Type B pancreatic cell (in vitro differentiated cells): Measurements from ENCODE around the gene FAM13A. TPM values are rescaled to one million over a fixed set of nuclear protein-coding genes. Genes with fewer than 3 reads are reported as not detected.

ENCODE experiments used
- DNase-seq: peaks from one replicate; pipeline ENCODE4 v3.0.0; 2021; ENCODE audit warnings: mixed read lengths; ENCODE audit not compliant: unreplicated experiment; ENCODE audit errors: extremely low spot score
- H3K27ac Mint-ChIP-seq: 2 replicates; pipeline ENCODE4 v1.8.0; 2021; ENCODE audit warnings: mild to moderate bottlenecking, mixed read lengths
- H3K27me3 Mint-ChIP-seq: 2 replicates; pipeline ENCODE4 v1.8.0; 2021; ENCODE audit warnings: mixed read lengths
- H3K36me3 Mint-ChIP-seq: 2 replicates; pipeline ENCODE4 v1.8.0; 2021; ENCODE audit warnings: mixed read lengths
- H3K4me1 Mint-ChIP-seq: one replicate; pipeline ENCODE4 v1.8.0; 2021; ENCODE audit warnings: mixed read lengths; ENCODE audit not compliant: unreplicated experiment
- H3K4me3 Mint-ChIP-seq: 2 replicates; pipeline ENCODE4 v1.8.0; 2021; ENCODE audit warnings: mild to moderate bottlenecking, mixed read lengths
- H3K9me3 Mint-ChIP-seq: 2 replicates; pipeline ENCODE4 v1.8.0; 2021; ENCODE audit warnings: mixed read lengths
- total RNA-seq: library from RNA; stranded (reverse); gene quantifications from 2 replicates; pipeline ENCODE4 v1.2.1, GENCODE V29; 2021; ENCODE audit warnings: low replicate concordance
- TF ChIP-seq, protein P1 (sequence below): fragments of 200-600 bp; sonication (generic); conservative IDR thresholded peaks from 2 replicates; pipeline ENCODE4 v1.5.0; 2021; ENCODE audit warnings: antibody characterized with exemption, mild to moderate bottlenecking

Gene FAM13A
- total RNA-seq, 1 donor from 2014 or later, result 29.5 TPM

GRCh38 chr4:88825931-88826330, 231.1 kb downstream of the FAM13A start:
- TF ChIP-seq, protein P1, sequence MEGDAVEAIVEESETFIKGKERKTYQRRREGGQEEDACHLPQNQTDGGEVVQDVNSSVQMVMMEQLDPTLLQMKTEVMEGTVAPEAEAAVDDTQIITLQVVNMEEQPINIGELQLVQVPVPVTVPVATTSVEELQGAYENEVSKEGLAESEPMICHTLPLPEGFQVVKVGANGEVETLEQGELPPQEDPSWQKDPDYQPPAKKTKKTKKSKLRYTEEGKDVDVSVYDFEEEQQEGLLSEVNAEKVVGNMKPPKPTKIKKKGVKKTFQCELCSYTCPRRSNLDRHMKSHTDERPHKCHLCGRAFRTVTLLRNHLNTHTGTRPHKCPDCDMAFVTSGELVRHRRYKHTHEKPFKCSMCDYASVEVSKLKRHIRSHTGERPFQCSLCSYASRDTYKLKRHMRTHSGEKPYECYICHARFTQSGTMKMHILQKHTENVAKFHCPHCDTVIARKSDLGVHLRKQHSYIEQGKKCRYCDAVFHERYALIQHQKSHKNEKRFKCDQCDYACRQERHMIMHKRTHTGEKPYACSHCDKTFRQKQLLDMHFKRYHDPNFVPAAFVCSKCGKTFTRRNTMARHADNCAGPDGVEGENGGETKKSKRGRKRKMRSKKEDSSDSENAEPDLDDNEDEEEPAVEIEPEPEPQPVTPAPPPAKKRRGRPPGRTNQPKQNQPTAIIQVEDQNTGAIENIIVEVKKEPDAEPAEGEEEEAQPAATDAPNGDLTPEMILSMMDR, result no peak
- Mint-ChIP-seq H3K9me3 (no peaks in the 10 kb centered on the region), H3K4me3 (no peak overlapping the region), H3K27ac (no peak overlapping the region), H3K36me3 (no peaks in the 10 kb centered on the region), H3K4me1 (peaks cover 16% of the 10 kb centered on the region), H3K27me3 (no peaks in the 10 kb centered on the region)
- no peak for DNase-seq

DNA sequence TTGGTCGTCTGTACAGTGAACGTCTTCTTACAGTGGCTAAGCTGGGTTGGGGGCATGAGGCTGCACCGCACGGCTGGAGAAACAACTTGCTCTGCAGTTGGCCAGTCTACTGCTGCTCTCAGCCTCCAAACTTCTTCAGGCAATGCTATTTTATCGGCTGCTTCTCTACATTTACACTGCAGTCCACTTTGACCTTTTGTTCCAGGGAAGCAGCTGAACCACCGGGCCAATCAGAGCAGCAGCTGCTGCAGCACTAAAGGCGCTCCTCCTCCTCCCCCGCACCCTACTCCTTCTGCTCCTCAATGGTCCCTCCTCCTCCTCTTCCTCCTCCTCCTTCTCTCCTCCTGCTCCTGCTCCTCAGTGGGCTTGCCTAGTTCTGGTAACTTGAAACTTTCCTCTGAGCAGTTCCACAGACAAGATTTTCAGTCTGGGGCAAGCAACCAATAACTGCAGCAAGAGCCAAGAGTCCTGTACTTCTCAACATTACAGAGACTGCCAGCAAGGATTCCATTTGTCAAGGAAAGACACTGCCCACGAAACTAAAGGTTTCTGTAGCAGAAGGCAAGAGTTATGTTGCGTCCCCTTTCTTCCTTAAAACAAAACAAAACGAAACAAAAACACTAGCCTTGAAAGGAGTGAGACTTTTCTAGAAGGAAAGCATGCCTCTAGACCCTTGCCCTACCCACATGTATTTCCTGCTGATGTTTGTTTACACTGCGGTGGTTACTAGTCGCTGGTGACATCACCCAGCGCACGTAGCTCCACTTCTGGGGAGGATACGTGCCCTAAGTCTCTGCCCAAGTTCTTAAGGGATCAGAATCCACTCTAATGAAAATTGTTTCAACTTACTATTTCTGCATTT, 233.7 kb downstream of the FAM13A start:
- DNase-seq, result peak; percentile 81
- H3K27ac Mint-ChIP-seq, result peak overlapping the region; percentile 99
- no peaks in the 10 kb centered on the region for H3K27me3 Mint-ChIP-seq
- H3K9me3 Mint-ChIP-seq, result no peaks in the 10 kb centered on the region
- peaks cover 35% of the 10 kb centered on the region for H3K4me1 Mint-ChIP-seq
- peaks cover 2% of the 10 kb centered on the region for H3K36me3 Mint-ChIP-seq
- TF ChIP-seq, protein P1, result no peak
- H3K4me3 Mint-ChIP-seq, result peak overlapping the region; percentile 96

DNA sequence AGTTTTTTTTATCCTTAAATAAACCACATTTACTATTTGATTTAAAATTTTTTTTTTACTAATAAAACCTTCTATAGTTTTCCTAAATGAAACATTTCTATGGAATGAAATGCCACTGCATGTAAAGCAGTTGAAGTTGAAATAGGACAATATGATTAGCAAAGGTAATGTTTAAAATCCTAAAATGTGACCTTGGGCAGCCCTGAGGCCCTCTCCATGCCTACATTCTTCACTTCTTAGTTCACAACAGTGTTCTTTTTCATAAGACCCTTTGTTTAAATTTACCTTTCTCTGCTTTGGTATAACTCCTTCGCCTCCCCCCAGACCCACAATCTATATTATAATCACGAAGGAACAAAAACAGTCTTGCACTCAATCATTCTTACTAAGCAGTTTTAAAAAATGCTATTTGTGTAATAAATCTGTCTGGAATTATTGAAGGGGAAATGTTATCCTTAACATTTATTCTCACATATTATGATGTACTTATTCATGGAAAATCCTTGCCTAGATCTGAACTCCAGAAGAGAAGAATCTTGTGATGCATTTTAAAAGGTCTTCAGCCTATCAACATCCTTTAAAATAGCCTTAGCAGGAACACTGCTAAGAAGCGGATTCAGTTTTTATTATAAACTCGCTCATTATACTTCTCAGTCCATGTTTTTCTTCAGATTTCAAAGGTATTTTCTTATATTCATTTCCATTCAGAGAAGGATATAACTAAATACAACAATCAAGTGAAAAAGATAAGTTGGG, 234.8 kb downstream of the FAM13A start:
- H3K4me3 Mint-ChIP-seq, result peak overlapping the region; percentile 96
- TF ChIP-seq, protein P1, result no peak
- H3K27ac Mint-ChIP-seq, result peak overlapping the region; percentile 99
- peaks cover 4% of the 10 kb centered on the region for H3K36me3 Mint-ChIP-seq
- no peaks in the 10 kb centered on the region for H3K9me3 Mint-ChIP-seq
- H3K27me3 Mint-ChIP-seq, result no peaks in the 10 kb centered on the region
- DNase-seq, result no peak
- peaks cover 36% of the 10 kb centered on the region for H3K4me1 Mint-ChIP-seq

- H3K36me3 Mint-ChIP-seq, result peaks cover 4% of the 10 kb centered on the region
- H3K4me3 Mint-ChIP-seq, result peak overlapping the region; percentile 86
- H3K27ac Mint-ChIP-seq, result no peak overlapping the region
Observed at GRCh38 chr4:88821522-88821921, 235.5 kb downstream of the FAM13A start.

GRCh38 chr4:88820698-88821415, 236.1 kb downstream of the FAM13A start:
- peak overlapping the region; percentile 86 for H3K4me3 Mint-ChIP-seq
- TF ChIP-seq, protein P1, result no peak

More at GRCh38 chr4:88821522-88821921, 235.5 kb downstream of the FAM13A start:
- peaks cover 39% of the 10 kb centered on the region for H3K4me1 Mint-ChIP-seq
- H3K9me3 Mint-ChIP-seq, result no peaks in the 10 kb centered on the region
- no peak for DNase-seq
- TF ChIP-seq, protein P1, result no peak
- H3K27me3 Mint-ChIP-seq, result no peaks in the 10 kb centered on the region

More at GRCh38 chr4:88820698-88821415, 236.1 kb downstream of the FAM13A start:
- H3K4me1 Mint-ChIP-seq, result peaks cover 43% of the 10 kb centered on the region
- H3K36me3 Mint-ChIP-seq, result peaks cover 4% of the 10 kb centered on the region
- no peaks in the 10 kb centered on the region for H3K27me3 Mint-ChIP-seq
- no peaks in the 10 kb centered on the region for H3K9me3 Mint-ChIP-seq
- DNase-seq, result no peak
- peak overlapping the region; percentile 57 for H3K27ac Mint-ChIP-seq
